OCI-LY3 (cell line): Measurements from ENCODE around the gene ATXN7L3.

Source experiments
- CTCF ChIP-seq: fragments of 200-600, 300-600 bp; sonication (generic); IDR thresholded peaks from 2 replicates; pipeline ENCODE4 v1.5.1; 2014; ENCODE audit warnings: antibody characterized with exemption, low read length, low read depth
- EZH2phosphoT487 ChIP-seq: fragments of 200-600 bp; shearing (Covaris generic); IDR thresholded peaks from 2 replicates; pipeline ENCODE4 v1.6.1; 2018; ENCODE audit warnings: antibody characterized with exemption, mixed run types, low read depth

GRCh38 chr17:44159519-44160210 lies 40.0 kb downstream of the ATXN7L3 start:
- TF ChIP-seq CTCF (no peak), EZH2phosphoT487 (no peak)
